Neural cell (in vitro differentiated cells): ENCODE data around the gene RIOK1. TPM values are rescaled to one million over a fixed set of nuclear protein-coding genes. Genes with fewer than 3 reads are reported as not detected.

Source experiments
- H2AFZ ChIP-seq: fragments of 200-600, 300-800 bp; sonication (generic), shearing (Covaris generic); 2 replicates; pipeline ENCODE4 v1.6.0; 2014; ENCODE audit warnings: low read depth, mild to moderate bottlenecking, antibody characterized with exemption, low read length, moderate library complexity
- H3F3A ChIP-seq: fragments of 200-600 bp; shearing (Covaris generic); 2 replicates; pipeline ENCODE4 v1.6.1; 2016; ENCODE audit warnings: mild to moderate bottlenecking, moderate library complexity, mixed read lengths, antibody characterized with exemption, low read length; ENCODE audit not compliant: insufficient read depth, poor library complexity, severe bottlenecking
- H3K27ac ChIP-seq: fragments of 200-600, 300-800 bp; sonication (generic), shearing (Covaris generic); 2 replicates; pipeline ENCODE4 v1.5.1; 2014; ENCODE audit warnings: mild to moderate bottlenecking, low read length, moderate library complexity
- H3K27me3 ChIP-seq: fragments of 300-800, 200-600 bp; sonication (generic), shearing (Covaris generic); 2 replicates; pipeline ENCODE4 v1.6.0; 2014; ENCODE audit warnings: mild to moderate bottlenecking, low read depth, low read length, moderate library complexity; ENCODE audit not compliant: insufficient read depth
- H3K36me3 ChIP-seq: fragments of 300-800, 200-600 bp; sonication (generic), shearing (Covaris generic); 2 replicates; pipeline ENCODE4 v1.5.1; 2014; ENCODE audit warnings: mild to moderate bottlenecking, antibody characterized with exemption, low read length, moderate library complexity; ENCODE audit not compliant: insufficient read depth
- H3K4me2 ChIP-seq: fragments of 300-800, 200-600 bp; sonication (generic), shearing (Covaris generic); 2 replicates; pipeline ENCODE4 v1.6.0; 2014; ENCODE audit warnings: mild to moderate bottlenecking, low read length
- H3K4me3 ChIP-seq: fragments of 300-800, 200-600 bp; sonication (generic), shearing (Covaris generic); 2 replicates; pipeline ENCODE4 v1.5.1; 2014; ENCODE audit warnings: mild to moderate bottlenecking, low read length, moderate library complexity
- H3K79me2 ChIP-seq: fragments of 200-600 bp; shearing (Covaris generic); replicated peaks from 2 replicates; pipeline ENCODE4 v1.6.0; 2014; ENCODE audit warnings: mild to moderate bottlenecking, low read length, moderate library complexity; ENCODE audit not compliant: insufficient read depth
- H3K9ac ChIP-seq: fragments of 300-800, 200-600 bp; sonication (generic), shearing (Covaris generic); 2 replicates; pipeline ENCODE4 v1.6.1; 2016; ENCODE audit warnings: mild to moderate bottlenecking, low read length, mixed read lengths
- H3K9me2 ChIP-seq: fragments of 200-600 bp; shearing (Covaris generic); 2 replicates; pipeline ENCODE4 v1.6.1; 2016; ENCODE audit warnings: mild to moderate bottlenecking, low read length, mixed read lengths; ENCODE audit not compliant: insufficient read depth
- H3K9me3 ChIP-seq: fragments of 200-600, 300-800 bp; sonication (generic), shearing (Covaris generic); 2 replicates; pipeline ENCODE4 v1.6.1; 2016; ENCODE audit warnings: mild to moderate bottlenecking, mixed run types, low read length, moderate library complexity, mixed read lengths
- H4K20me1 ChIP-seq: fragments of 200-600 bp; shearing (Covaris generic); 2 replicates; pipeline ENCODE4 v1.6.1; 2016; ENCODE audit warnings: mild to moderate bottlenecking, mixed run types; ENCODE audit not compliant: insufficient read depth
- EP300 ChIP-seq: fragments of 450-650 bp; conservative IDR thresholded peaks from 2 replicates; pipeline ENCODE4 v1.6.1; 2014; ENCODE audit warnings: antibody characterized with exemption, mild to moderate bottlenecking, moderate library complexity; ENCODE audit not compliant: poor library complexity, severe bottlenecking
- EZH2 ChIP-seq: fragments of 200-600, 300-800 bp; shearing (Covaris generic), sonication (generic); IDR thresholded peaks from 2 replicates; pipeline ENCODE4 v1.6.1; 2014; ENCODE audit warnings: antibody characterized with exemption, low read length, borderline replicate concordance, mild to moderate bottlenecking; ENCODE audit not compliant: insufficient read depth, poor library complexity, severe bottlenecking
- MXI1 ChIP-seq: fragments of 450-650 bp; conservative IDR thresholded peaks from 2 replicates; pipeline ENCODE4 v1.6.1; 2014; ENCODE audit warnings: antibody characterized with exemption, mild to moderate bottlenecking; ENCODE audit not compliant: poor library complexity, severe bottlenecking
- POLR2AphosphoS5 ChIP-seq: IDR thresholded peaks from 2 replicates; pipeline ENCODE4 v1.6.1; 2012
- RAD21 ChIP-seq: fragments of 450-650 bp; conservative IDR thresholded peaks from 2 replicates; pipeline ENCODE4 v1.6.1; 2014; ENCODE audit warnings: antibody characterized with exemption, mild to moderate bottlenecking, moderate library complexity
- REST ChIP-seq: IDR thresholded peaks from 2 replicates; pipeline ENCODE4 v1.6.1; 2012; ENCODE audit warnings: borderline replicate concordance
- SMC3 ChIP-seq: fragments of 450-650 bp; conservative IDR thresholded peaks from 2 replicates; pipeline ENCODE4 v1.6.1; 2014; ENCODE audit warnings: antibody characterized with exemption, mild to moderate bottlenecking, moderate library complexity; ENCODE audit not compliant: poor library complexity
- TAF1 ChIP-seq: IDR thresholded peaks from 2 replicates; pipeline ENCODE4 v1.6.1; 2012; ENCODE audit warnings: low read depth
- polyA minus RNA-seq: library from RNA; depleted of rRNA, polyadenylated mRNA; stranded (reverse); fragments of >200 nt; gene quantifications from 2 replicates; pipeline ENCODE4 v1.2.3, GENCODE V29; 2014
- polyA plus RNA-seq: library from polyadenylated mRNA; depleted of rRNA; stranded (reverse); fragments of >200 nt; gene quantifications from 2 replicates; pipeline ENCODE4 v1.2.3, GENCODE V29; 2014
- TF ChIP-seq, protein P1 (sequence below): fragments of 450-650 bp; IDR thresholded peaks from 2 replicates; pipeline ENCODE4 v1.5.1; 2014; ENCODE audit warnings: antibody characterized with exemption, mild to moderate bottlenecking, moderate library complexity; ENCODE audit not compliant: poor library complexity, severe bottlenecking

The RIOK1 gene
- polyA plus RNA-seq = 18.3 and 27.4 TPM in 2 replicates
- polyA minus RNA-seq = 21.6 and 26.8 TPM in 2 replicates

- Histone ChIP-seq H4K20me1 (no peaks in the 10 kb centered on the region), H3K9me2 (no peaks in the 10 kb centered on the region), H2AFZ (peak within 1 kb of the TSS; percentile 32), H3K27ac (peak within 1 kb of the TSS; percentile 61), H3K27me3 (no peaks in the 10 kb centered on the region), H3K36me3 (no peaks in the 10 kb centered on the region), H3F3A (no peaks in the 10 kb centered on the region), H3K4me2 (peak within 1 kb of the TSS; percentile 76), H3K79me2 (peaks cover 6% of the 10 kb centered on the region), H3K9me3 (no peaks in the 10 kb centered on the region), H3K4me3 (peak within 1 kb of the TSS; percentile 87), H3K9ac (peak within 1 kb of the TSS; percentile 74)
- no peak for TF ChIP-seq RAD21
- no peak for TF ChIP-seq TAF1
- no peak for TF ChIP-seq REST
- TF ChIP-seq MXI1 = peak; percentile 99
- TF ChIP-seq EP300 = peak; percentile 14
- TF ChIP-seq EZH2 = no peak
- TF ChIP-seq POLR2AphosphoS5 = peak; percentile 75
- peak; percentile 69 for TF ChIP-seq SMC3
- TF ChIP-seq, protein P1, sequence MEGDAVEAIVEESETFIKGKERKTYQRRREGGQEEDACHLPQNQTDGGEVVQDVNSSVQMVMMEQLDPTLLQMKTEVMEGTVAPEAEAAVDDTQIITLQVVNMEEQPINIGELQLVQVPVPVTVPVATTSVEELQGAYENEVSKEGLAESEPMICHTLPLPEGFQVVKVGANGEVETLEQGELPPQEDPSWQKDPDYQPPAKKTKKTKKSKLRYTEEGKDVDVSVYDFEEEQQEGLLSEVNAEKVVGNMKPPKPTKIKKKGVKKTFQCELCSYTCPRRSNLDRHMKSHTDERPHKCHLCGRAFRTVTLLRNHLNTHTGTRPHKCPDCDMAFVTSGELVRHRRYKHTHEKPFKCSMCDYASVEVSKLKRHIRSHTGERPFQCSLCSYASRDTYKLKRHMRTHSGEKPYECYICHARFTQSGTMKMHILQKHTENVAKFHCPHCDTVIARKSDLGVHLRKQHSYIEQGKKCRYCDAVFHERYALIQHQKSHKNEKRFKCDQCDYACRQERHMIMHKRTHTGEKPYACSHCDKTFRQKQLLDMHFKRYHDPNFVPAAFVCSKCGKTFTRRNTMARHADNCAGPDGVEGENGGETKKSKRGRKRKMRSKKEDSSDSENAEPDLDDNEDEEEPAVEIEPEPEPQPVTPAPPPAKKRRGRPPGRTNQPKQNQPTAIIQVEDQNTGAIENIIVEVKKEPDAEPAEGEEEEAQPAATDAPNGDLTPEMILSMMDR = peak; percentile 61
Measured at GRCh38 chr6:7389451-7390225, at the start of gene RIOK1, which contains the start of gene CAGE1. Gene RIOK1 (plus strand): TSS chr6:7389808. CDS start chr6:7390003, 195 bp downstream. Gene CAGE1 (minus strand): TSS chr6:7389742. CDS start chr6:7387173, 2,569 bp downstream.

DNA sequence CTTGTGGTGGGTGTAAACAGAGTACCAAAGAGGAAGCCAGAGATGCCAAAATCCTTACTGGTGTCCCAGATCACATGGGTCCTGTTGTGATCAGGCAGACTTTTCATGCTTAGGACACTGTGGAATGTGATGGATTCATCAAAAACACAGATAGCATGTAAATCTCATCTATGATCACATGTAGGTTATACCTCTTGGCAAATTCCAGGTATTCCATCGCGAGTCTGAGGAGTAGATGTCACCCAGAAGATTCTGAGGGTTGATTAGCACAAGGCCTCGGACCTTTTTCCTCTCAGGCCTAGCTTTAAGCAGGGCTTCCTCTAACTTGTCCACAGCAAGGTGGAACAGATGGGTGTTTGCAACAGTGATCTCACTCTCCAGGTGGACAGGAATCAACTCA lies 48.3 kb upstream of the RIOK1 start:
- Histone ChIP-seq H3K9ac (no peak overlapping the region), H3K36me3 (no peaks in the 10 kb centered on the region), H3K27me3 (no peaks in the 10 kb centered on the region), H3F3A (no peaks in the 10 kb centered on the region), H3K27ac (no peak overlapping the region), H3K9me2 (no peaks in the 10 kb centered on the region), H4K20me1 (no peaks in the 10 kb centered on the region), H3K9me3 (no peaks in the 10 kb centered on the region), H2AFZ (no peak overlapping the region), H3K4me2 (no peak overlapping the region), H3K4me3 (no peak overlapping the region), H3K79me2 (no peaks in the 10 kb centered on the region)
- TF ChIP-seq RAD21 (no peak), REST (no peak), MXI1 (no peak), EP300 (no peak), POLR2AphosphoS5 (no peak), EZH2 (no peak), SMC3 (no peak), TAF1 (no peak)
- TF ChIP-seq, protein P1 = no peak
